Erythroblast (primary cell): ENCODE results near the gene LAGE3.
A peak's percentile ranks its signal among the peaks of the same experiment; 100 is the strongest.
"Not testable (repeated sequence)": the region's sequence is repeated elsewhere in the genome, so short reads cannot be mapped to it uniquely, and the experiment has no call there.

Source experiments
- DNase-seq, 2 experiments: peaks; one replicate each; lab custom pipeline; 2025; lab: John Stamatoyannopoulos, UW
- GATA1 ChIP-seq: IDR thresholded peaks from 2 replicates; pipeline ENCODE4 v1.6.1; 2011; ENCODE audit warnings: low read depth, mild to moderate bottlenecking, control low read depth, low read length, moderate library complexity
- POLR2A ChIP-seq: IDR thresholded peaks from 2 replicates; pipeline ENCODE4 v1.6.1; 2011; ENCODE audit warnings: mild to moderate bottlenecking, low read length

Gene LAGE3

DNA sequence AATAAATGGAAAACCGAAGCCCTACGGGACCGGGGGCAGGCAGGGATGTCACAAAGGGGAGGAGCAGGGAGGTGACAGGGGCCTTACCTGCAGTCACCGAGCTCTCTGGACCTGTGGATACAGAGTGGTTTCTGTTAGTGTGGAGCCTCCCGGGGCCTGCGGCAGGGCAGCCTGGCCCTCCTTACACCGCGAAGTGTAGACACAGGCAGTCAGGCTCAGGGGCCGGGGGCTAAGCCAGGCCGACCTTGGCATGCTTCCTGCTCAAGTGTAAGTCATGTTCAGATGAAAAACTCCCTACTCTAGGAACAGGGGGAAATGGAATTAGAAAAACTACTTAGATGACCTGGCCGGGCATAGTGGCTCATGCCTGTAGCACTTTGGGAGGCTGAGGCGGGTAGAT, 32.7 kb upstream of the LAGE3 start:
- TF ChIP-seq POLR2A (no peak), GATA1 (no peak)
- DNase-seq = no peak

DNA sequence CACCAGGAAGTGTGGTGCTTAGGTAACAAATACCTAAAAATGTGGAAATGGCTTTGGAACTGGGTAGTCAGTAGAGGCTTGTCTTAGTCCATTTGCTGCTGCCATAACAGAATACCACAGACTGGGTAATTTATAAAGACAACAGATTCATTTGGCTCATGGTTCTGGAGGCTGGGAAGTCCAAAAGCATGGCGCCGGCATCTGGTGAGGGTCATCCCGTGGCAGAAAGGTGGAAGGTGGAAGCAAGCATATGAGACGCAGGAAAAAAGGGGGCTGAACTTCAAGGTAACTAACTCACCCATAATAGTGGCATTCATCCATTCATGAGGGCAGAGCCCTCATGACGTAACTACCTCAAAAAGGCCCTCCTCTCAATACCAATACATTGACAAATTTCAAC, 30.4 kb upstream of the LAGE3 start:
- DNase-seq = no peak
- TF ChIP-seq GATA1 (no peak), POLR2A (no peak)

DNA sequence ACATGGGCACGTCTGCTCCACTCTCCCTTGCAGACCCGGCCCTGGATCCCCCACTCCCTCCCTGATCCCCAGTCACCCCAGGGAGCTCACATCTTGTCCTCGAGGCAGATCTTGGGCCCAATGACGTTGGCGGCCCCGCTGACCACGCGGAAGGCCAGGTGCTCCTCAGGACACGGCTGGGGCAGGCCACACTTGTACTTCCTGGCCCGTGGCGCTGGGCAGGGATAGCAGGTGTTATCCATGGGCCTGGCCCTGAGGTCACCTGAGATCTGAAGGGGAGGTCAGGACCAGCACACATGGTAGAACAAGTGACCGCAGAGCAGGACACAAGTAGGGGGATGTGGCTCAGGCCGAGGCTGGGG, 29.3 kb upstream of the LAGE3 start:
- DNase-seq = no peak
- TF ChIP-seq GATA1 (no peak), POLR2A (no peak)

DNA sequence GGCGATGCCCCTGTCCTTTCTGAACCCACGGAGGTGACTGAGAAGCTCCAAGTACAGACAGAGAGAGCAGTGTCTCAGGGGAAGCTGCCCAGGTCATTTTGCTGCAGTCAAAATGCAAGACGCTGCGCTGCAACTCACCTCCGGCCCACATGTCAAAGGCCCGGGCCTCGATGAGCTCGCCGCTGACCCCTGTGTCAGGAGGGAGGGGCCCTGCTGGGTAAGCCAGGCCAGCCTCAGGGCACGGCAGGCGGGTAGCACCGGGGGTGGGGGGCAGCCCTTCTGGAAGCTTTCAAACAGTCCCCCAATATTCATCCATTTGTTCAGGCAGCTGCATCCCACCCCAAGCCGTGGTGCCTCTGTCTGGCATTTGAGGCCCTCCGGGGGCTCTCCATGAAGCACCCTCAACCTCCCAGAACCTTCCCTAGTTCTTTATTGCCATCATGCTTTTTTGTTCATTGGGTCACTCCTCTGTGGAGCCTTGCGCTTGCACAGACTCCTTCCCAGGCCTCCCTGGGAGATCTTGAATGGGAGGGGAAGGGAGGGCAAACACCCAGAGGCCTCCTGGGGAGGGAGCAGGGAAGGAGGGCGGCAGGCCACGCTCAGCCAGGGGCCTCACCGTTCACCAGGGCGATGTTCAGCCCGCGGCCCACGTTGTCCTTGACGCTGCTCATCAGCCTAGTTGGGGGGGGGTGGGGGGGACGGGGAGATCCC, 28.7 kb upstream of the LAGE3 start:
- no peak for DNase-seq
- TF ChIP-seq GATA1 = no peak
- TF ChIP-seq POLR2A = no peak

DNA sequence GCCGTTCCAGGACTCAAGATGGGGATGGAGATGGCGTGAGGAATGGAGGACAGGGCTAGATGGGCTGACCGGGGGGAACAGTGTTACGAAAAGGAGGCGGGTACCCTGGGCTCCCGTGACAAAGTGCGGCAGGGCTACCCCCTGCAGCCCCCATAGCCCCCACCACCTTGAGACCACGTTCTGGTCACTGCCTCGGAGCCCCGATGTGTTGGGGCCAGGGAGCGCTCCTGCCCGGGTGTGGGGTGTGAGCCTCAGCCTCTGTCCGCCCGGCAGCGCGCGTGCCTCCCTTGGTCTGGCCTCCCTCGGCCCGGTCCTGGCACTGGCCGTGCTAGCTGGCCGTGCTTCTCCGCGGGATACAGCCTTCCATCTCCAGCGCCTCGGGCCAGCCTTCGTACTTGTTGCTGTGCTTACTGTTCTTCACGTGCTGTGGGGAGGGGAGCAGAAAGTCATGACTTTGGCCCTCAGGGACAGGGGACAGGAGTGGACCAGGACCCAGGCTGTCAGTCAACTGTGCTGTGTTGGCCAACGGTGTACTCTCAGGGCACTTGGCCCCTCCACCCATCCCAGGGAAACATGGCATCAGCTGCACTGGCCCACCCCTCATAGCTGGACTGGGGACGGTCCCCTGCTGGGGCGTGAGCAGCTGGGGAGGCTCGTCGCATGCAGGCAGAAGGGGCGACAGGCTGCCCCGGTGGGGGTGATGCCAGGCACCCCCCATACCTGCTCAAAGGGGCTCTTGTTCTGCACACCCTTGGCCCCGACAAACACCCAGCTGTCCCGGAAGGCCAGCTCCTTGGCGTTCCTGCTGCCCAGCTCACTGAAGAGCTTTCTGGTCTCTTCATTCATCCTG, 27.6 kb upstream of the LAGE3 start:
- no peak for DNase-seq
- no peak for TF ChIP-seq GATA1
- TF ChIP-seq POLR2A = no peak

DNA sequence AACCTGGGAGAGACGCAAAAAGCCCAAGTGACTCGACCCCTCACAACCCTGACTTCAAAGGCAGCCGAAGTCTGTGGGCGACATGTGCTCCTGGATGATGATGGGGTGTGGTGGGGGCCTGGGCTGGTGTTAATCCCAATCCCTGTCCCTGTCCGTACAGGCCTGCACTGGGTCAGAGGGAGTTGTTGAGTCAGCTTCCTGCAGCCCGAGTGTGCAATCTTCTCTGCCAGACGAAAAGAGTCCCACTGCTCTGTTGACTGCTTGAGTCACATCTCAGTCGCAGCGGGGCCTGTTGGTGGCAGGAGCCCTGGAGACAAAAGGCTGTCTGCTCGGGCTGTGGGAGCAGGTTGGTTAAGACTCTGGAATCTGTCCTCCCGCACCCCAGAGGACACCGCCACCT, 26.7 kb upstream of the LAGE3 start:
- TF ChIP-seq POLR2A (no peak), GATA1 (no peak)
- DNase-seq = no peak

DNA sequence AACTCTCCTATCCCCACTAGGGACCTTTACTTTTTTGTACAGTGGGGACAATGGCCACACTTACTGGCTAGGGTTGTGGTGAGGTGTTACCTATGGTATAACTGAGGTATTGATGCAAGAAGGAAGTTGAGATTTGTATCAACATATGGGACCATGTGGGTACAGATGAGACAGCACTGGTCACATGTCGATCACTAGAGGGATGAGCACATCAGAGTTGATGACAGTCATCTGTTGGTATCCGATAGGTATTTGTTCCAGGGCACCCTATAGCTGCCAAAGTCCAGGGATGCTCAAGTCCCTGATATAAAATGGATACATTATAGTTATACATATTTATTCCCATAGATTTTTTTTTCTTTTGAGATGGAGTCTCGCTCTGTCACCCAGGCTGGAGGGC, 23.9 kb upstream of the LAGE3 start:
- TF ChIP-seq GATA1 = no peak
- no peak for TF ChIP-seq POLR2A
- DNase-seq = no peak

DNA sequence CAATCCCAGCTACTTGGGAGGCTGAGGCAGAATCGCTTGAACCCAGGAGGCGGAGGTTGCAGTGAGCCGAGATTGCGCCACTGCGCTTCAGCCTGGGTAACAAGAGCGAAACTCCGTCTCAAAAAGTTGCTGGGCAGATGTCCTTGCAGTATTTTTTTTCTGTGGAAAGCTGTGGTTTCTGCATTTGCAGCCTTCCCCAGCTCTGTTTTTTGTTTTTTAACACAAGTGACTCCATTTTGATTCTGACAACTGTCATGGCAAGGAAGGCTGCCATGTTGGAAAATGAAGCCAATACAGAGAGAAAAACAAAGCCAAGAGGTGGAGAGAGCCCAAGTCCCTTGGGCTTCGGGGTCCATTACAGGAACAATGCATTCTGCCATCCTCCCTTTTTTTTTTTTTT, 23.0 kb upstream of the LAGE3 start:
- DNase-seq = no peak
- TF ChIP-seq POLR2A = no peak
- TF ChIP-seq GATA1 = no peak

DNA sequence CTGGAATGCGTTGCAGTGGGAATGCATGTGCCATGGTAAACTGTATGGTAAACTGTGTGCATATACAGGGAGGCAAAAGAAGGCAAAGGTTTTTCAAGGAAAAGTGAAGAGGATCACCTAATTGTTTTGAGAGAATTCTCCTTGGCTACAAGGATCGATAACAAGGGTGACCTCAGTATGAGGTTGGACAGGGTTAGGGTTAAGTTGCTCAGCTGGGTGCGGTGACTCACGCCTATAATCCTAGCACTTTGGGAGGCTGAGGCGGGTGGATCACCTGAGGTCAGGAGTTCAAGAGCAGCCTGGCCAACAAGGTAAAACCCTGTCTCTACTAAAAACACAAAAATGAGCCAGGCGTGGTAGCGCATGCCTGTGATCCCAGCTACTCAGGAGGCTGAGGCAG, 22.3 kb upstream of the LAGE3 start:
- not testable (repeated sequence) for DNase-seq

DNA sequence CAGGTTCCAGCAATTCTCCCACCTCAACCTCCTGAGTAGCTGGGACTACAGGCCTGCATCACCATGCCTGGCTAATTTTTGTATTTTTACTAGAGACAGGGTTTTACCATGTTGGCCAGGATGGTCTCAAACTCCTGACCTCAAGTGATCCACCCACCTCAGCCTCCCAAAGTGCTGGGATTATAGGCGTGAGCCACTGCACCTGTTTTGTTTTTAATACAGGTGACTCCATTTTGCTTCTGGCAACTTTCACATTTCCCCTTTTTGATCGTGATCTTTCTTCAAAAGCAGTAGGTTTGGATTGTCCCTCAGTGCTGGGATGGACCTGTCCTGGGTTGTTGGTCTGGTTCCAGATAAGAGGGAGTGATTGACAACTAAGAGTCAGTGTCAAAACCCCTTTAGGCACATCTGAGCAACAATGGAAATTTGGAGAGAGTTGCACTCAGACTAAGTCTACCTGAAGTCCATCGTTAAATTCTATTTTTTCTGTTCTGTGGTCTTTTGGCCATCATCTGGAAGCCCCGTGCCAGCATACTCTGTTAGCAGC, 17.6 kb upstream of the LAGE3 start:
- DNase-seq = peak; percentile 31 to 36

DNA sequence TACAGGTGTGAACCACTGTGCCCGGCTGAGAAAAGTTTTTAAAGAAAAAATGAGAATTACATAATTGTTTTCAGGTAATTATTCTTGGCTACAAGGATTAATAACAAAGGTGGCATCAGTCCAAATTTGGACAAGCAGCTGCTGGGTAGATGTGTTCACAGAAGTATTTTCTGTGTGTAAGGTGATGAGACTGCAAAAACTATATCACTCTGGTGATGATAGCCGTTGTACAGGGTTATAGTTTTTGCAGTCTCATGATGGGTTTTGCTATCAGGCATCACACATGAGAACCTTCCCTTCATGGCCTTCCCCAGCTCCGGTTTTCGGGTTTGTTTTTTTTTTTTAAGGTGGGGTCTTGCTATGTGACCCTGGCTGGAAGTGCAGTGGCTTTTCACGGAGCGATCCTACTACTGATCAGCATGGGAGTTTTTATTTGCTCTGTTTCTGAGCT, 16.4 kb upstream of the LAGE3 start:
- DNase-seq = peak; percentile 88 to 94

DNA sequence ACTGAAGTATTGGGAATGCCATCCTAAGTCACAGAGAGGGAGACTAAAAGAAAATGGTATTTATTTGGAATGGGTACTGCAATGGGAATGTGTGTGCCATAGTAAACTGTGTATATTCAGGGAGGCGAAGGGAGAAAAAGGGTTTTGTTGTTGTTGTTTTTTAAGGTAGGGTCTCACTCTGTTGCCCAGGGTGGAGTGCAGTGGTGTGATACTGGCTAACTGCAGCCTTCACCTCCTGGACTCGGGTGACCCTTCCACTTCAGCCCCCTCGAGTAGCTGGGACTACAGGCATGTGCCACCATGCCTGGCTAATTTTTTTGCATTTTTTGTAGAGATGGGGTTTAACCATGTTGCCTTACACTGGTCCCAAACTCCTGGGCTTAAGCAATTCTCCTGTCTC, 15.6 kb upstream of the LAGE3 start:
- TF ChIP-seq GATA1 (no peak), POLR2A (no peak)
- DNase-seq = peak in 1 of 2 experiments; percentile 52

More for the DNA sequence above, 16.4 kb upstream of the LAGE3 start:
- TF ChIP-seq GATA1 (no peak), POLR2A (no peak)

DNA sequence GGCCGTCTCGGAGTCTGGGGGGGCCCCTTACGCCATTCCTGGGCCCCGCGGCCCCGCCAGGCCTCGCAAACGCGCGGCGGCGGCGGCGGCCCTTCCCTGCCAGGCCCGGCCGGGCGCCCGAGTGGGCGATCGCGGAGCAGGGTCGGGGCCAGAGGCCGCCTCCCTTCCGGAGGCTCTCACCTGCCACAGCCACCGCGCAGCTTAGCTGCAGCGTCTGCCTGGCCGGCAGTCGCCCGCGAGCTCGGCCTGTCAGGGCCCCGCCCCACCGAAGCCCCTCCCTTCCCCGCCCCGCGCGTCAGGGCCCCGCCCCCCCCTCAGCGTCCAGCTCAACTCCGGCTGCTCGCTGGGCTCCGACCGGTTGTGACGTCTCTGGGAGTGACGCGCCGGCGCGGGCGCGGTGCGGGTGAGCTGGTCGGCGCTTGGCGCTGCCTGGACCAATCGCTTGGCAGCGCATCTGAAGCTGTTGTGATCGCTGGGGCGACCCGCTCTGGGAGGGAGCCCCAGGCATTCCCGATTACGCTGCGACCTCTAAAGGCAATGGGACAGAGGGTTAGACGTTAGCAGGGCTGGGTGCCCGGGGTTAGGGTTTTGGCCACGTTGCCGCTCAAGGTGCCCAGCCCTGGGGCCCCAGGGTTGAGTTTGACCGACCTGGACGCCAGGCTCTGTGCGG, 11.5 kb upstream of the LAGE3 start, which contains the start of gene SLC10A3:
Gene SLC10A3 (minus strand): TSS at position 216 of the 670 bp plus-strand sequence. CDS start 1,689 bp downstream, outside the sequence.
- DNase-seq = peak; percentile 97
- TF ChIP-seq GATA1 = no peak
- peak; percentile 81 for TF ChIP-seq POLR2A

DNA sequence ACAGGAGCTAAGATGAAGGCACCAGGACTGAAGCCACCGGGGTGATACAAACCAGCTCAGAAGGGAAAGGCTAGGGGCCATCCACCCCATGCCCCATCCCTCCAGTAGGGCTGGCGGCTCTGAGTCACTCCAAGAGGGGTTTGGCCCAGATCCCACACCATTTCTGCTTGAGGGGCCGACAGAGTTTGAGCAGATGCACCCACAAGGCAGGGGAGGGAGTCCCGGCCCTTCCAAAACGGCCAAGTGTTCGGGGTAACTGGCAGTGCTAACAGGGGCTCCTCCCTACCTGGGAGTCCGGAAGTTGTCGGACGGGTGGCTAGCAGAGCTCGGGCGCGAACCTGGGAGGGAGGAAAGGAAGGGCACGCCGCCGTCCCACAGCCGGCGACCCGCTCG, 10.9 kb upstream of the LAGE3 start:
- no peak for TF ChIP-seq POLR2A
- TF ChIP-seq GATA1 = no peak
- DNase-seq = peak; percentile 69 to 78
